ENCODE measurements around the gene HIGD1A. TPM values are rescaled to one million over a fixed set of nuclear protein-coding genes. Genes with fewer than 3 reads are reported as not detected.
A peak's percentile ranks its signal among the peaks of the same experiment; 100 is the strongest.

The HIGD1A gene
- total RNA-seq, 4 donors from 2014 or later: 123 to 156 (median 139) TPM

DNA sequence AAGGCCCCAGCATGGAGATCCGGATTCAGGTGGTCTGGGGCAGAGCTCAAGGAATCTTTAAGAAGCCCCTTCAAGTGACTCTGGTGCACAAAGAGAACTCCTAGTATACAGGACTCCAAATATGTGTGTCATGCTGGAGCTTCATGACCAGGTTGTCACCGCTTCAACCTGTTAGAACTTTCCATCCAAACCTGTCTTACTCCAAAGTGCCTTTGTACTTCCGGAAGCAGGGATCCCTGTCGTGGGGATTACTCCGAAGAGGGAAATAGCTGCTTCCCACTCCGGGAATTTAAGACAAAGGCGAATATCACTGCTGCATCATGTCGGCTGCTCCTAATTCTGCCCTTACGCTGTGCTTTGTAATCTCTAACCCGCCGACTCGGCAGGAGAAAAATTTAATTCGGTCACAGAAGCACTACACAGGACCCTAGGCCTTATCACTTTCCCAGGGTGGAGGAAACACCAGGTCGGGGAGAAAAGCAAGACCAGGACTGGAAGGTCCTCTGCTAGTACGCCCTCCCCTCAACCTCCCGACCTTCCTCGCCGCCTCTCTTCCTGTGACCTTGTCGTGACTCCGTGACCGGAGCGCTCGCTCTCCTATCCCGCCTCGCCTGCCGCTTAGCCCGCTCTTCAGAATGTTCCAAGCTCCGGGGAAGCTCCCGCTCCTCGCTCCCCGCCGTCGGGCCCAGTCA is 730 bp downstream of the HIGD1A start:
- intact Hi-C loops (cut with DNase I; ENCODE audit: low total_unique reads) (loop anchor here (2.0 to 10.0 kb wide), 2 partner anchors 57 to 1589 kb away; no protein-coding TSS in a partner anchor), in situ Hi-C loops (cut with MboI; ENCODE audit: low sequenced_read_pairs in 4 of 4) (no loop called here)
- Histone ChIP-seq H3K27ac (peak overlapping the region; percentile 95 to 98 (median 97)), H3K4me3 (peak overlapping the region; percentile 78 to 98 (median 88)), H3K9me3 (no peaks in the 10 kb centered on the region), H3K27me3 (no peaks in the 10 kb centered on the region), H3K36me3 (no peaks in the 10 kb centered on the region), H3K4me1 (peaks cover 36 to 41% of the 10 kb centered on the region in 2 donors)
- ATAC-seq: peak; percentile 63 to 64
- peak in 1 of 2 donors; percentile 49 for DNase-seq
- TF ChIP-seq, protein P1, sequence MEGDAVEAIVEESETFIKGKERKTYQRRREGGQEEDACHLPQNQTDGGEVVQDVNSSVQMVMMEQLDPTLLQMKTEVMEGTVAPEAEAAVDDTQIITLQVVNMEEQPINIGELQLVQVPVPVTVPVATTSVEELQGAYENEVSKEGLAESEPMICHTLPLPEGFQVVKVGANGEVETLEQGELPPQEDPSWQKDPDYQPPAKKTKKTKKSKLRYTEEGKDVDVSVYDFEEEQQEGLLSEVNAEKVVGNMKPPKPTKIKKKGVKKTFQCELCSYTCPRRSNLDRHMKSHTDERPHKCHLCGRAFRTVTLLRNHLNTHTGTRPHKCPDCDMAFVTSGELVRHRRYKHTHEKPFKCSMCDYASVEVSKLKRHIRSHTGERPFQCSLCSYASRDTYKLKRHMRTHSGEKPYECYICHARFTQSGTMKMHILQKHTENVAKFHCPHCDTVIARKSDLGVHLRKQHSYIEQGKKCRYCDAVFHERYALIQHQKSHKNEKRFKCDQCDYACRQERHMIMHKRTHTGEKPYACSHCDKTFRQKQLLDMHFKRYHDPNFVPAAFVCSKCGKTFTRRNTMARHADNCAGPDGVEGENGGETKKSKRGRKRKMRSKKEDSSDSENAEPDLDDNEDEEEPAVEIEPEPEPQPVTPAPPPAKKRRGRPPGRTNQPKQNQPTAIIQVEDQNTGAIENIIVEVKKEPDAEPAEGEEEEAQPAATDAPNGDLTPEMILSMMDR (IDR thresholded peaks at IDR 0.05 in 4 of 5, conservative IDR thresholded peaks at IDR 0.05 in 1 of 5): no peak
- no peak for TF ChIP-seq POLR2A (IDR thresholded peaks at IDR 0.05)

GRCh38 chr3:42802876-42803413 is 1.3 kb downstream of the HIGD1A start:
- Histone ChIP-seq H3K4me3 (peak overlapping the region; percentile 78 to 98 (median 88)), H3K9me3 (no peaks in the 10 kb centered on the region), H3K27ac (peak overlapping the region; percentile 95 to 98 (median 97)), H3K36me3 (no peaks in the 10 kb centered on the region), H3K4me1 (peaks cover 36 to 41% of the 10 kb centered on the region in 2 donors), H3K27me3 (no peaks in the 10 kb centered on the region)
- TF ChIP-seq, protein P1 (IDR thresholded peaks at IDR 0.05 in 4 of 5, conservative IDR thresholded peaks at IDR 0.05 in 1 of 5): no peak
- peak; percentile 31 to 60 for TF ChIP-seq POLR2A (IDR thresholded peaks at IDR 0.05)
- DNase-seq (peak in 1 of 2 donors; percentile 27), ATAC-seq (peak; percentile 40)
- in situ Hi-C loops (cut with MboI; ENCODE audit: low sequenced_read_pairs in 4 of 4): no loop called here
- intact Hi-C loops (cut with DNase I; ENCODE audit: low total_unique reads): loop anchor here (2.0 to 10.0 kb wide), 2 partner anchors 56 to 1588 kb away; no protein-coding TSS in a partner anchor

GRCh38 chr3:42801784-42802183 is 2.5 kb downstream of the HIGD1A start:
- H3K4me1 ChIP-seq: peaks cover 36 to 41% of the 10 kb centered on the region in 2 donors
- TF ChIP-seq, protein P1 (IDR thresholded peaks at IDR 0.05 in 4 of 5, conservative IDR thresholded peaks at IDR 0.05 in 1 of 5): no peak
- TF ChIP-seq POLR2A (IDR thresholded peaks at IDR 0.05): no peak
- H3K9me3 ChIP-seq: no peaks in the 10 kb centered on the region
- no peaks in the 10 kb centered on the region for H3K36me3 ChIP-seq
- DNase-seq (no peak), ATAC-seq (no peak)
- in situ Hi-C loops (cut with MboI; ENCODE audit: low sequenced_read_pairs in 4 of 4): no loop called here
- intact Hi-C loops (cut with DNase I; ENCODE audit: low total_unique reads): loop anchor here (2.0 to 10.0 kb wide), 2 partner anchors 55 to 1587 kb away; no protein-coding TSS in a partner anchor
- H3K27ac ChIP-seq: peak overlapping the region; percentile 95 to 98 (median 97)
- H3K27me3 ChIP-seq: no peaks in the 10 kb centered on the region
- no peak overlapping the region for H3K4me3 ChIP-seq

DNA sequence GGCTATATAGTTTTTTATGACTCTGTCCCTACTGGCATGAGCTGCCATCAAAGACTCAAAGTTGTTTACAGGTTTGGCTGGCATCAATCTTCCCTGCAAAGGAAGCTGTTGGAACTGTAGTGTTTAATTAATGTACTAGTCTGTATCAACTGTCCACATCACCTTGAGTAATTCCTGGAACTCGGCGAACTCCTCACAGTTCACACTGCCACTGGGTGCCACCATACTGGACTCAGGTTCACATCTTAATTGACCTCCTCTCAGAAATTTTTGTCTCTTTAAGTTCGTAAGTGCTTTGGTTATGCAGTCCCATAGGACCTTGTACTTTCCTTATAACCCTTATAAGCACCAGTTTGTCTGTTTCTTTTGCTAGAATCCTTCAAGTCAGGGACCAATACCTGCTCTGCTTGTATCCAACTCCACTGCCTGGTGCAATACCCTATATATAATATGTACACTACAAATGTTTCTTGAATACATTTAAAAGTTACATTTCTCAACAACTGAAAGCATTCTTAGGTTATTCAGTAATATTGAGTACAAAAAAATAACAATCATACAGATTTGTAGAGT is 3.2 kb downstream of the HIGD1A start:
- H3K4me1 ChIP-seq: peaks cover 36 to 41% of the 10 kb centered on the region in 2 donors
- H3K27ac ChIP-seq: peak overlapping the region; percentile 2 to 97 (median 58)
- H3K27me3 ChIP-seq: no peaks in the 10 kb centered on the region
- H3K36me3 ChIP-seq: no peaks in the 10 kb centered on the region
- H3K4me3 ChIP-seq: no peak overlapping the region
- no peak for DNase-seq
- no peak for ATAC-seq
- intact Hi-C loops (cut with DNase I; ENCODE audit: low total_unique reads): loop anchor here (10.0 kb wide), 1 partner anchor 1586 kb away; no protein-coding TSS in a partner anchor
- no peaks in the 10 kb centered on the region for H3K9me3 ChIP-seq
- in situ Hi-C loops (cut with MboI; ENCODE audit: low sequenced_read_pairs in 4 of 4): no loop called here
- TF ChIP-seq, protein P1 (IDR thresholded peaks at IDR 0.05 in 4 of 5, conservative IDR thresholded peaks at IDR 0.05 in 1 of 5): no peak
- no peak for TF ChIP-seq POLR2A (IDR thresholded peaks at IDR 0.05)

Data from gastrocnemius medialis (tissue), 4 donors.